HepG2 (cell line): ENCODE results near the gene FGA. TPM values are rescaled to one million over a fixed set of nuclear protein-coding genes. Genes with fewer than 3 reads are reported as not detected.

Source experiments
- ATF5 ChIP-seq: sonication (generic); formaldehyde crosslinking; IDR thresholded peaks from 2 replicates; pipeline ENCODE4 v1.4.0; 2020; ENCODE audit warnings: mild to moderate bottlenecking, low read depth, missing genetic modification reagents
- CREBL2 ChIP-seq: sonication (generic); formaldehyde crosslinking; IDR thresholded peaks from 2 replicates; pipeline ENCODE4 v1.8.1; 2023; ENCODE audit warnings: missing genetic modification reagents, mild to moderate bottlenecking, borderline replicate concordance
- GATAD2A ChIP-seq: IDR thresholded peaks from 2 replicates; pipeline ENCODE4 v1.6.1; 2016
- GPN1 ChIP-seq: sonication (generic); formaldehyde crosslinking; IDR thresholded peaks from 2 replicates; pipeline ENCODE4 v1.5.1; 2020; ENCODE audit warnings: missing genetic modification reagents, borderline replicate concordance
- GTF3A ChIP-seq: sonication (generic); formaldehyde crosslinking; conservative IDR thresholded peaks from 2 replicates; pipeline ENCODE4 v1.4.0; 2020; ENCODE audit warnings: mild to moderate bottlenecking, missing genetic modification reagents
- IKZF1 ChIP-seq: fragments of 450-650 bp; IDR thresholded peaks from 2 replicates; pipeline ENCODE4 v1.7.1; 2016
- IRF1 ChIP-seq: sonication (generic); formaldehyde crosslinking; IDR thresholded peaks from 2 replicates; pipeline ENCODE4 v1.4.0; 2020; ENCODE audit warnings: low read depth, mild to moderate bottlenecking, missing genetic modification reagents
- ISX ChIP-seq: sonication (generic); formaldehyde crosslinking; conservative IDR thresholded peaks from 2 replicates; pipeline ENCODE4 v1.5.0; 2020; ENCODE audit warnings: missing genetic modification reagents
- LRRFIP1 ChIP-seq: sonication (generic); formaldehyde crosslinking; conservative IDR thresholded peaks from 2 replicates; pipeline ENCODE4 v1.4.0; 2020; ENCODE audit warnings: missing genetic modification reagents
- MXD4 ChIP-seq: IDR thresholded peaks from 2 replicates; pipeline ENCODE4 v1.6.1; 2016; ENCODE audit warnings: mild to moderate bottlenecking, missing biosample characterization, missing genetic modification reagents
- PITX1 ChIP-seq: sonication (generic); formaldehyde crosslinking; IDR thresholded peaks from 2 replicates; pipeline ENCODE4 v1.5.1; 2020; ENCODE audit warnings: mild to moderate bottlenecking, missing genetic modification reagents
- SRY ChIP-seq: sonication (generic); formaldehyde crosslinking; IDR thresholded peaks from 2 replicates; pipeline ENCODE4 v1.8.0; 2022; ENCODE audit warnings: mild to moderate bottlenecking, missing genetic modification reagents
- SYNCRIP ChIP-seq: fragments of 200-400 bp; formaldehyde crosslinking; IDR thresholded peaks from 2 replicates; pipeline ENCODE4 v1.6.1; 2018; ENCODE audit warnings: mild to moderate bottlenecking, low read depth, low read length; ENCODE audit not compliant: insufficient read depth
- THAP11 ChIP-seq: IDR thresholded peaks from 2 replicates; pipeline ENCODE4 v1.6.1; 2016; ENCODE audit warnings: missing biosample characterization, missing genetic modification reagents
- ZC3H13 ChIP-seq: sonication (generic); formaldehyde crosslinking; IDR thresholded peaks from 2 replicates; pipeline ENCODE4 v1.8.1; 2023; ENCODE audit warnings: mild to moderate bottlenecking, missing genetic modification reagents, moderate library complexity
- ZFY ChIP-seq: sonication (generic); formaldehyde crosslinking; IDR thresholded peaks from 2 replicates; pipeline ENCODE4 v1.4.0; 2020; ENCODE audit warnings: missing genetic modification reagents
- ZNF138 ChIP-seq: sonication (generic); formaldehyde crosslinking; IDR thresholded peaks from 2 replicates; pipeline ENCODE4 v1.5.0; 2020; ENCODE audit warnings: mild to moderate bottlenecking, low read depth, missing genetic modification reagents
- ZNF276 ChIP-seq: sonication (generic); formaldehyde crosslinking; IDR thresholded peaks from 2 replicates; pipeline ENCODE4 v1.4.0; 2020; ENCODE audit warnings: mild to moderate bottlenecking, low read depth, missing genetic modification reagents
- ZNF563 ChIP-seq: sonication (generic); formaldehyde crosslinking; IDR thresholded peaks from 2 replicates; pipeline ENCODE4 v1.8.0; 2022; ENCODE audit warnings: mild to moderate bottlenecking, moderate library complexity, missing genetic modification reagents
- ZNF564 ChIP-seq: sonication (generic); formaldehyde crosslinking; IDR thresholded peaks from 2 replicates; pipeline ENCODE4 v1.8.1; 2023; ENCODE audit warnings: mild to moderate bottlenecking, missing genetic modification reagents
- ZNF639 ChIP-seq: conservative IDR thresholded peaks from 2 replicates; pipeline ENCODE4 v1.6.1; 2018; ENCODE audit warnings: missing genetic modification reagents
- ZNF672 ChIP-seq: sonication (generic); formaldehyde crosslinking; IDR thresholded peaks from 2 replicates; pipeline ENCODE4 v1.8.1; 2022; ENCODE audit warnings: missing genetic modification reagents
- ZNF788 ChIP-seq: sonication (generic); formaldehyde crosslinking; IDR thresholded peaks from 2 replicates; pipeline ENCODE4 v1.5.0; 2020; ENCODE audit warnings: mild to moderate bottlenecking, missing genetic modification reagents, borderline replicate concordance
- ZSCAN22 ChIP-seq: sonication (generic); formaldehyde crosslinking; IDR thresholded peaks from 2 replicates; pipeline ENCODE4 v1.4.0; 2020; ENCODE audit warnings: mild to moderate bottlenecking, missing genetic modification reagents
- polyA plus RNA-seq, 8 experiments: library from polyadenylated mRNA; depleted of rRNA in 3 of 8; stranded (reverse) in 7 of 8; unstranded in 1 of 8; fragments of >200 nt; fragmentation: Illumina TruSeq in 4 of 8; extraction: Trizol in 4 of 8; gene quantifications; 2 replicates each; pipeline versions ENCODE4 v1.2.1 to v1.2.3, GENCODE V29; 2011 to 2016; ENCODE audit warnings: low read depth in 4 of 8, missing spikeins in 1 of 8, mixed read lengths in 1 of 8; ENCODE audit not compliant: insufficient read depth in 1 of 8
- total RNA-seq, 5 experiments: library from RNA; depleted of rRNA; stranded (reverse); fragments of >200 nt; fragmentation: Illumina TruSeq; extraction: Trizol; gene quantifications; 2 replicates each; pipeline ENCODE4 v1.2.3, GENCODE V29; 2016; ENCODE audit warnings: low read depth in 1 of 5

FGA gene
- total and polyA plus RNA-seq, 2 of the 13 experiments (the other 11 are each of a cell fraction or from before 2014, with no cell fraction given) = 640 to 1,523 TPM

GRCh38 chr4:154626793-154627484 lies 36.4 kb upstream of the FGA start (continued):
- TF ChIP-seq ZNF276 (CRISPR knock-in tag) (0 out of 2 replicates have a peak, but pooled peaks have one; percentile 77), SRY (CRISPR knock-in tag) (no peak), ZNF138 (no peak), IRF1 (CRISPR knock-in tag) (no peak), CREBL2 (CRISPR knock-in tag) (no peak), GTF3A (CRISPR knock-in tag) (no peak), MXD4 (0 out of 2 replicates have a peak, but pooled peaks have one; percentile 33), THAP11 (CRISPR knock-in tag) (no peak), ZFY (peak; percentile 40; the same call in 1 of the 2 replicates), PITX1 (CRISPR knock-in tag) (no peak), ZNF788 (CRISPR knock-in tag) (peak; percentile 54; the same call in 1 of the 2 replicates), ISX (CRISPR knock-in tag) (no peak), IKZF1 (no peak), ZNF639 (no peak), ZSCAN22 (CRISPR knock-in tag) (no peak), ZNF564 (0 out of 2 replicates have a peak, but pooled peaks have one; percentile 39), ZC3H13 (CRISPR knock-in tag) (no peak), SYNCRIP (no peak), GATAD2A (CRISPR knock-in tag) (0 out of 2 replicates have a peak, but pooled peaks have one; percentile 22), ZNF563 (CRISPR knock-in tag) (no peak), ATF5 (CRISPR knock-in tag) (peak; percentile 65; the same call in 1 of the 2 replicates), ZNF672 (CRISPR knock-in tag) (no peak), LRRFIP1 (CRISPR knock-in tag) (no peak), GPN1 (no peak)
